Mesendoderm (in vitro differentiated cells): Measurements from ENCODE around the gene SOX5.

Source experiments
- DNase-seq: peaks from one replicate; pipeline ENCODE4 v3.0.0; 2013
- H2AK5ac ChIP-seq: 2 replicates; pipeline ENCODE4 v1.6.1; 2013; ENCODE audit warnings: low read length, inconsistent platforms
- H2BK120ac ChIP-seq: 2 replicates; pipeline ENCODE4 v1.6.1; 2013; ENCODE audit warnings: low read depth, mild to moderate bottlenecking, low read length, moderate library complexity, mixed read lengths
- H2BK15ac ChIP-seq: replicated peaks from 2 replicates; pipeline ENCODE4 v1.6.1; 2013; ENCODE audit warnings: low read depth, mild to moderate bottlenecking, moderate library complexity
- H2BK5ac ChIP-seq: 2 replicates; pipeline ENCODE4 v1.6.1; 2013; ENCODE audit warnings: low read length, inconsistent platforms
- H3K18ac ChIP-seq: 2 replicates; pipeline ENCODE4 v1.6.1; 2013; ENCODE audit warnings: mild to moderate bottlenecking, low read length, mixed read lengths
- H3K23ac ChIP-seq: one replicate; pipeline ENCODE4 v1.6.1; 2013; ENCODE audit warnings: low read length
- H3K27ac ChIP-seq: 2 replicates; pipeline ENCODE4 v1.5.1; 2013; ENCODE audit warnings: low read depth, mild to moderate bottlenecking, inconsistent platforms, low read length, moderate library complexity
- H3K27me3 ChIP-seq: 2 replicates; pipeline ENCODE4 v1.6.1; 2013; ENCODE audit warnings: low read length, control low read depth, mild to moderate bottlenecking, inconsistent platforms; ENCODE audit not compliant: insufficient read depth, poor library complexity
- H3K36me3 ChIP-seq: 2 replicates; pipeline ENCODE4 v1.6.1; 2013; ENCODE audit warnings: low read length, inconsistent platforms; ENCODE audit not compliant: control insufficient read depth, insufficient read depth
- H3K4ac ChIP-seq: one replicate; pipeline ENCODE4 v1.6.1; 2013; ENCODE audit warnings: low read depth, mild to moderate bottlenecking, low read length, moderate library complexity
- H3K4me1 ChIP-seq: 2 replicates; pipeline ENCODE4 v1.6.1; 2013; ENCODE audit warnings: low read depth, low read length, inconsistent platforms; ENCODE audit not compliant: control insufficient read depth
- H3K4me2 ChIP-seq: 2 replicates; pipeline ENCODE4 v1.6.1; 2013; ENCODE audit warnings: low read length
- H3K4me3 ChIP-seq: 2 replicates; pipeline ENCODE4 v1.5.1; 2013; ENCODE audit warnings: mild to moderate bottlenecking, low read length
- H3K56ac ChIP-seq: one replicate; pipeline ENCODE4 v1.6.1; 2013; ENCODE audit warnings: low read length
- H3K79me1 ChIP-seq: 2 replicates; pipeline ENCODE4 v1.6.1; 2013; ENCODE audit warnings: low read length, inconsistent platforms
- H3K79me2 ChIP-seq: 2 replicates; pipeline ENCODE4 v1.6.1; 2013; ENCODE audit warnings: mild to moderate bottlenecking, low read length; ENCODE audit not compliant: control insufficient read depth, insufficient read depth
- H3K9ac ChIP-seq: 2 replicates; pipeline ENCODE4 v1.6.1; 2013; ENCODE audit warnings: low read length, inconsistent platforms
- H4K5ac ChIP-seq: one replicate; pipeline ENCODE4 v1.6.1; 2013; ENCODE audit warnings: low read length
- H4K8ac ChIP-seq: one replicate; pipeline ENCODE4 v1.6.1; 2013; ENCODE audit warnings: low read depth, mild to moderate bottlenecking, control low read depth, low read length, moderate library complexity
- WGBS: extraction: QIAGEN DNeasy Blood & Tissue Kit; methylation state at CpG from one replicate; pipeline ENCODE4 v1.1.7; 2013; ENCODE audit warnings: low lambda C conversion rate, missing lambda C conversion rate; ENCODE audit not compliant: insufficient coverage; ENCODE audit errors: extremely low coverage; 5-methylcytosine and 5-hydroxymethylcytosine counted together

Gene SOX5

GRCh38 chr12:23488130-23488529 is 461.3 kb downstream of the SOX5 start:
- H3K27ac ChIP-seq = no peak overlapping the region
- no CpG with 5 or more reads among the region's 2 CpGs for WGBS
- H3K9ac ChIP-seq = no peak overlapping the region
- H2BK120ac ChIP-seq = no peak overlapping the region
- H2BK5ac ChIP-seq = no peak overlapping the region
- no peaks in the 10 kb centered on the region for H3K79me1 ChIP-seq
- no peak overlapping the region for H4K5ac ChIP-seq
- H3K4me1 ChIP-seq = no peaks in the 10 kb centered on the region
- no peak overlapping the region for H3K4ac ChIP-seq
- H3K56ac ChIP-seq = no peak overlapping the region
- no peak for DNase-seq
- no peaks in the 10 kb centered on the region for H3K79me2 ChIP-seq
- H3K27me3 ChIP-seq = no peaks in the 10 kb centered on the region
- H3K18ac ChIP-seq = no peak overlapping the region
- H3K4me2 ChIP-seq = no peak overlapping the region
- no peak overlapping the region for H2BK15ac ChIP-seq
- H3K36me3 ChIP-seq = no peaks in the 10 kb centered on the region
- H4K8ac ChIP-seq = no peak overlapping the region
- H3K4me3 ChIP-seq = no peak overlapping the region
- H2AK5ac ChIP-seq = no peak overlapping the region
- H3K23ac ChIP-seq = no peak overlapping the region

DNA sequence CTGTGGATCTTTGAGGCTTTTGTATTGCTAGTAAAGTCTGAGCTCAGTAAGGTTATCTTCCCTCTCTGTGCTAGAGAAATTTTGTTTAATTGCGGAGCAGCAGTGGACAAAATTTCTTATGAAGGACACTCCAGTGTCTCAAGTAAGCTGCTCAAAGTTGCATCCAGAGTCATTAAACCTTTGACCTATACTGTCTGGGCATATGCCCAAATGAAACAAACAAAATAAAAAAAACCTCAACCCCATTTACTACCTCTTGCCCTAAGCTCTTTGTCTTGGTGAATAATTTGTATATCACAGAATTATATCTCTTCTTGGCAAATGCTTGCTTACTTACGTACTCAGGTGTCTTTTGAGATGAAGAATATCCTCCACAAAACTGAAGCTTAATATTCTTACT is 465.2 kb downstream of the SOX5 start:
- Histone ChIP-seq H3K36me3 (no peaks in the 10 kb centered on the region), H3K79me2 (no peaks in the 10 kb centered on the region), H3K27me3 (no peaks in the 10 kb centered on the region), H3K56ac (no peak overlapping the region), H3K4me1 (no peaks in the 10 kb centered on the region), H3K4me2 (no peak overlapping the region), H3K27ac (no peak overlapping the region), H3K23ac (no peak overlapping the region), H2BK15ac (no peak overlapping the region), H4K5ac (no peak overlapping the region), H4K8ac (no peak overlapping the region), H2BK5ac (no peak overlapping the region), H3K4me3 (no peak overlapping the region), H3K4ac (no peak overlapping the region), H2BK120ac (no peak overlapping the region), H3K79me1 (no peaks in the 10 kb centered on the region), H3K18ac (no peak overlapping the region), H3K9ac (no peak overlapping the region), H2AK5ac (no peak overlapping the region)
- no peak for DNase-seq
- WGBS = no CpG with 5 or more reads among the region's 2 CpGs

DNA sequence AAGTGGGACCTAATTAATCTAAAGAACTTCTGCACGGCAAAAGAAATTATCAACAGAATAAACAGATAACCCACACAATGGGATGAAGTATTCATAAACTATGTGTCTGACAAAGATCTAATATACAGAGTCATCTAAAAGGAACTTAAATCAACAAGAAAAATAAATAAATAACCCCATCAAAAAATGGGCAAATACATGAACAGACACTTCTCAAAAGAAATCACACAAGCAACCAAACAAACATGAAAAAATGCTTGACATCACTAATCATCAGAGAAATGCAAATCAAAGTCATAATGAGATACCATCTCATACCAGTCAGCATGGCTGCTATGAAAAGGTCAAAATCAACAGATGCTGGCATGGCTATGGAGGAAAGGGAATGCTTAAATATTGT is 466.9 kb downstream of the SOX5 start:
- no peak for DNase-seq
- Histone ChIP-seq H3K36me3 (no peaks in the 10 kb centered on the region), H2BK15ac (no peak overlapping the region), H3K4me1 (no peaks in the 10 kb centered on the region), H3K79me2 (no peaks in the 10 kb centered on the region), H4K5ac (no peak overlapping the region), H3K9ac (no peak overlapping the region), H3K56ac (no peak overlapping the region), H3K4me2 (no peak overlapping the region), H3K18ac (no peak overlapping the region), H2AK5ac (no peak overlapping the region), H4K8ac (no peak overlapping the region), H3K4ac (no peak overlapping the region), H3K79me1 (no peaks in the 10 kb centered on the region), H3K27me3 (no peaks in the 10 kb centered on the region), H3K23ac (no peak overlapping the region), H3K4me3 (no peak overlapping the region), H3K27ac (no peak overlapping the region), H2BK120ac (no peak overlapping the region), H2BK5ac (no peak overlapping the region)
- no CpG with 5 or more reads among the region's 1 CpG for WGBS
